ENCODE measurements around the gene TRPM4. TPM values are rescaled to one million over a fixed set of nuclear protein-coding genes. Genes with fewer than 3 reads are reported as not detected.
A peak's percentile ranks its signal among the peaks of the same experiment; 100 is the strongest.

Gene TRPM4
- total RNA-seq, 1 donor from 2014 or later = 31.5 TPM

- Histone ChIP-seq H3K27ac (replicated peaks) (no peak overlapping the region), H3K4me1 (peaks cover 6% of the 10 kb centered on the region), H3K36me3 (peaks cover 4% of the 10 kb centered on the region), H3K27me3 (ENCODE audit: low read depth) (no peaks in the 10 kb centered on the region), H3K9me3 (replicated peaks) (no peaks in the 10 kb centered on the region), H3K4me3 (no peak overlapping the region)
- intact Hi-C loops (cut with micrococcal nuclease) = no loop called here
- peak; percentile 51 for TF ChIP-seq CTCF (IDR thresholded peaks at IDR 0.05; ENCODE audit: borderline replicate concordance)
- peak; percentile 32 for DNase-seq
Observed at GRCh38 chr19:49224879-49225278, 67.3 kb downstream of the TRPM4 start.

- Histone ChIP-seq H3K27me3 (ENCODE audit: low read depth) (no peaks in the 10 kb centered on the region), H3K27ac (replicated peaks) (no peak overlapping the region), H3K4me1 (peaks cover 6% of the 10 kb centered on the region), H3K36me3 (peaks cover 4% of the 10 kb centered on the region), H3K4me3 (no peak overlapping the region), H3K9me3 (replicated peaks) (no peaks in the 10 kb centered on the region)
- no peak for TF ChIP-seq CTCF (IDR thresholded peaks at IDR 0.05; ENCODE audit: borderline replicate concordance)
- intact Hi-C loops (cut with micrococcal nuclease) = no loop called here
- DNase-seq = no peak
Observed at GRCh38 chr19:49229416-49229815, 71.8 kb downstream of the TRPM4 start.

GRCh38 chr19:49231389-49231788, 73.8 kb downstream of the TRPM4 start:
- no peak for DNase-seq
- no peaks in the 10 kb centered on the region for H3K4me1 ChIP-seq

GRCh38 chr19:49231804-49232203, 74.2 kb downstream of the TRPM4 start:
- H3K4me1 ChIP-seq = no peaks in the 10 kb centered on the region
- no peak overlapping the region for H3K4me3 ChIP-seq
- H3K27me3 ChIP-seq (ENCODE audit: low read depth) = no peaks in the 10 kb centered on the region
- intact Hi-C loops (cut with micrococcal nuclease) = no loop called here
- no peak for DNase-seq
- no peak for TF ChIP-seq CTCF (IDR thresholded peaks at IDR 0.05; ENCODE audit: borderline replicate concordance)
- H3K27ac ChIP-seq (replicated peaks) = no peak overlapping the region
- no peaks in the 10 kb centered on the region for H3K9me3 ChIP-seq (replicated peaks)
- peaks cover 4% of the 10 kb centered on the region for H3K36me3 ChIP-seq

More at GRCh38 chr19:49231389-49231788, 73.8 kb downstream of the TRPM4 start:
- Histone ChIP-seq H3K27ac (replicated peaks) (no peak overlapping the region), H3K27me3 (ENCODE audit: low read depth) (no peaks in the 10 kb centered on the region), H3K9me3 (replicated peaks) (no peaks in the 10 kb centered on the region), H3K36me3 (peaks cover 4% of the 10 kb centered on the region), H3K4me3 (no peak overlapping the region)
- no peak for TF ChIP-seq CTCF (IDR thresholded peaks at IDR 0.05; ENCODE audit: borderline replicate concordance)
- intact Hi-C loops (cut with micrococcal nuclease) = no loop called here

GRCh38 chr19:49233163-49233562, 75.6 kb downstream of the TRPM4 start:
- Histone ChIP-seq H3K36me3 (peaks cover 4% of the 10 kb centered on the region), H3K4me3 (no peak overlapping the region), H3K27me3 (ENCODE audit: low read depth) (no peaks in the 10 kb centered on the region), H3K27ac (replicated peaks) (no peak overlapping the region), H3K4me1 (no peaks in the 10 kb centered on the region), H3K9me3 (replicated peaks) (no peaks in the 10 kb centered on the region)
- DNase-seq = no peak
- TF ChIP-seq CTCF (IDR thresholded peaks at IDR 0.05; ENCODE audit: borderline replicate concordance) = no peak
- intact Hi-C loops (cut with micrococcal nuclease) = no loop called here

- H3K27me3 ChIP-seq (ENCODE audit: low read depth) = no peaks in the 10 kb centered on the region
- TF ChIP-seq CTCF (IDR thresholded peaks at IDR 0.05; ENCODE audit: borderline replicate concordance) = no peak
- peaks cover 6% of the 10 kb centered on the region for H3K36me3 ChIP-seq
- H3K4me3 ChIP-seq = no peak overlapping the region
- intact Hi-C loops (cut with micrococcal nuclease) = no loop called here
- DNase-seq = no peak
- H3K4me1 ChIP-seq = no peaks in the 10 kb centered on the region
- no peaks in the 10 kb centered on the region for H3K9me3 ChIP-seq (replicated peaks)
- H3K27ac ChIP-seq (replicated peaks) = no peak overlapping the region
Observed at GRCh38 chr19:49241769-49242168, 84.2 kb downstream of the TRPM4 start.

All from left ventricle myocardium inferior (tissue), 1 donor.